Measurements from ENCODE around the gene SKIC8.

The SKIC8 gene

DNA sequence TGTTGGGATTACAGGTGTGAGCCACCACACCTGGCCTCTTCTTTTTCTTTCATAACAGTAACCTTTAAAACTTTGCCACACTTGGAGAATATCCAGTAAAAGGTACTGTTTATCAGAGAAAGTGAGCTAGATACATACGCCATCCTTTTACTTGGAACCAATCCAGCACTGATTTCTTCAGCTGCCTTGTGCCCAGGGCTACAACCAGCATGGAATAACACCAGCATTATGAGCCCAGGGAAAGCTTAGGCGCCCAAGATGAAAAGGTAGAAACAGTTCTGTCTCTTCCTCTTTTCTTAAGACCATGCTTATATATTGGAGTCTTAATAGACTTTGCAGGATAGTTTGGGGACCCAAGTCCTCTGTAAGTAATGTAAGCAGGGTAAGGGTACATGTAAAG, 8.4 kb downstream of the SKIC8 start:
- no peak for DNase-seq

DNA sequence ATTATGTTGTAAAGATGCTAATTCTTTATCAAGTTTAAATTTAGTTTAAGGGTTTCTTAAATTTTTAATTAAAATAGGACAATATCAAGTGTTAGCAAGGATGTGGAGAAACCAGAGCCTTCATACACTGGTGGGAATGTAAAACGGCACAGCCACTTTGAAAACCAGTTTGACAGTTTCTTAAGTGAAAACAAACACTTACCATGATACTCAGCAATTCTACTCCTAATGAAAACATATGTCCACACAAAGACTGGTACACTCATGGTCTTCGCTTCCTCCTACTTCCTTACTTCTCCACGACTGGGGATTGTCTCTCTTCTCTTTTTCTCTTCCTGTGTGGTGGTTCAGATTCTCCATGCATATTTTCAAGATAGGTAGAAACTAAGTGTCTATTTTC, 9.2 kb downstream of the SKIC8 start:
- DNase-seq: no peak

DNA sequence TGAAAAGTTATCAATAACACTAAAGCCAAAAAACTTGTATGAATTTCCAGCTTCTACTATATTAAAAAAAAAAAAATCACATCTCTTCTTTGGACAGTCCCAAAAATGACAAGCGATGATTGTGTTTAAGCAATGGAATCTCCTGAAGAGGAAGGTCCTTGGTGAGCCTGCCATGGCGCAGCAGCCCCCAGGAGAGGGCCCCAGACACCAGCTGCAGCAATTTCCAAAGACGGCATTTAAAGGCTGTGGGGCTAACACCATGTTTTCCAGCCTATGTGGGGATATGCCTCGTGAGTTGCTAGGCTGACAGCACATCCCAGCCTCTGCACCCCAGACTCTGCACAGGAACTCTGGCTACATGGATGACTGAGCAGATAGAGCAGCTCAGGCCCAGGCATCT, 14.7 kb downstream of the SKIC8 start:
- no peak for DNase-seq

GRCh38 chr15:78282324-78282723, 17.1 kb downstream of the SKIC8 start:
- no peak for DNase-seq

DNA sequence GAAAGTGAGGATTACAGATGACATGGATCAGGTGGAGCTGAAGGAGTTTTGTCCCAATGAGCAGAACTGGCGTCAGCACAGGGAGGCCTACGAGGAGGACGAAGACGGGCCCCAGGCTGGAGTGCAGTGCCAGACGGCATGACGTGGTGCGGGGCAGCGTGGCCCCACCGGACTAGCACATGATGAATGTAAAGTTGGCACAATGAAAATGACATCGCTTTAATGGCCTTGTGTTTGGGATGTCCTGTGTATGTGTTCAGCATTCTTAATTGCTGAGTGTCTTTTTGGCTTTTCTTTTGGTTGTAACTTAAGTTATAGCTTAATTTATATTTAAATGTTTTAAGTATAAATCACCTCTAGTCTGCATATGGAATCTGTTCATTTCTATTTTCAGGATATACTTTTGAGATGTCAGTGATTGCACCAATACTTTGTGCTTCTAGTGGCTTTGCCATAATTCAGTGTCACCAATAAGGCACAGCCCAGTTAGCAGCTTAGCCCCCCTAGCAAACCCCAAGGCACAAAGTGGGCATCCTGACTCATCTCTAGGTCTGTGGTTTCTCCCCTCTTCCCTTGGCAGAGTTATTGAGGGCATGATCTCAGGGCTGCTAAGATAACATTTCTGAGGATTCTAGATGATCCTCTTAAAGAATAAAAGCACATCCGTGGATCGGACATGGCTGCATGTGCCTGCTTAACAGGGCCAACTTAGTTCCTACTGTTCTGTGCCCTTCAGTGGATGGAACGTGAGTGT, 18.9 kb downstream of the SKIC8 start:
- DNase-seq: no peak

GRCh38 chr15:78276064-78276943, 23.1 kb downstream of the SKIC8 start:
- no peak for DNase-seq

GRCh38 chr15:78274994-78275393, 24.4 kb downstream of the SKIC8 start:
- DNase-seq: no peak

DNA sequence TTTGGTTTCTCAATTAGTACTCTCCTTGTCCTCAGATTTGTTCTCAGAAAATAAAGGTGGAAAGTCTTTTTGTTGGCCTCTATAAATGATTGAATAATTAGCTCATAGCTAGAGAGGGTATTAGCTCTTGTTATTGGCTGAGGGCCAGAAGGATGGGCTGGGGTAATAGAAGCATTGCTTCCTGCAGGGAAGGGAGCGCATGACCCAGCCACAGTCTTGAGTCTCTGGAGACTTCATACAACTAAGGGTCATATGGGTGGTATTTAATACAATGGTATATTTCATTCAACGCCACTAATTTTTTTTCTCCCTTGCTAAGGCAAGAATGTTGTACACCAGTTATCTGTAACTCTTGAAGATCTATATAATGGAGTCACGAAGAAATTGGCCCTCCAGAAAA, 26.6 kb downstream of the SKIC8 start:
- DNase-seq: no peak

- DNase-seq: no peak
Observed at GRCh38 chr15:78272316-78272715, 27.1 kb downstream of the SKIC8 start.

- DNase-seq: no peak
Observed at GRCh38 chr15:78266806-78267205, 32.6 kb downstream of the SKIC8 start.

GRCh38 chr15:78266229-78266628, 33.2 kb downstream of the SKIC8 start:
- no peak for DNase-seq

GRCh38 chr15:78265752-78266224, 33.6 kb downstream of the SKIC8 start:
- no peak for DNase-seq

- no peak for DNase-seq
Observed at GRCh38 chr15:78265137-78265460, 34.3 kb downstream of the SKIC8 start.

- DNase-seq: no peak
Observed at GRCh38 chr15:78264304-78265136, 34.9 kb downstream of the SKIC8 start, which contains the start of gene DNAJA4. TSS of gene DNAJA4 (plus strand) at chr15:78264562. CDS start at chr15:78264764, 202 bp downstream.

- no peak for DNase-seq
Observed at GRCh38 chr15:78263907-78264303, 35.5 kb downstream of the SKIC8 start.

DNA sequence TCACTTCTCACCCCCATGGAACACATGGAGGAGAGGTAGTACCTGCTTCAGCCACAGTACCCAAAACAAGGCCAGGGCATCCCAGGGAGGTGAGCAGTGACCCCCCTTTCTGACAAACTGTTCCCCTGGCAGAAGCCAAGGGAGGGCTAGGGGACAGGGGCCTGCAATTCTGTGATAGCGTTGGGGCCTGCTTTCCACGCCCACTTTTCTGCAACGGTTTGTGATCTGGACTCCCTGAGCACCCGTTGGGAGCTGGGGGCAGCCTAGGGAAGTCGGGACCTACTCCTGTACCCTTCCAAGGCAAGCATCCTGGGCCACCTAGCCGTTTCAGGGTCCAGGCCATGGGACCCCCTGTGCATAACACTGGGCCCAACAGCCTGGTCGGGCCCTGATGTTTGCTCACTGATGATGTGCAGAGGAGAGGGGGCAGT, 36.0 kb downstream of the SKIC8 start:
- DNase-seq: no peak

GRCh38 chr15:78261062-78261461, 38.3 kb downstream of the SKIC8 start:
- no peak for DNase-seq

DNA sequence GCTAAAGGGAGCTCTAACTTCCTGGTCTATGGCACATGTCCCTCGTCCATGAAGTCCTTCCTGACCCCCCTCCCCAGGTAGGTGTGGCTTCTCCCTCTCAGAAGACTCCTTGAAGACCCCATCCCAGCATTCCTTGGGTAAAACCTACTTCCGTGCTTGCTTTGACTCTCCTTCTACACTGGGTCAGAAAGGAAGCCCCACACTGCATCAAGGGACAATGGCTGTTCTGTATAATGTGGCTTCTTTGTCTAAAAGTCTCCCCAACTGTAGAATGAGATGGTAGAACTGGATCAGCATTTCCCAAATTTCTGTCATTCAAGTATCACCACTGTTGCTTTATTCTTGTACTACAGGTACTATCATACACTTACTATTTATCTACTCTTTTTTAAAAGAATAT, 38.9 kb downstream of the SKIC8 start:
- no peak for DNase-seq

DNA sequence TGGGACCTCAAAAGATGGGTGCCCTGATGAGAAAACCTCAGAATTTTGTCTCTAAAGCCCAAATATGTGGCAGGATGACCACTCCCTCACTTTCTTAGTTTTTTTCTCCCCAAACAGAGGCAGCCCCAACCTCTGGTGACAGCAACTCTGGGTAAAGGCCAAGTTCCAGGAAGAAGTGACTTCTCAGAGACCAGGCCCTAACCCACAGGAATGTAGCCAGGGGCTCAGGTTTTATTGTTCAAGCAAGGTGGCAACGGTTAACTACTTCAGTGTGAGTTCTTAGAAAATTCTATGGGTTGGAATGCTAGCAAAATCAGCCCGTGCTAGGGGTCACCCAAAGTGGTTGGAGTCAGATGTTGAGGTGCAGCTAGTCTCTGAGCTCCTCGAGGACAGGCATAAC, 40.2 kb downstream of the SKIC8 start:
- DNase-seq: no peak

GRCh38 chr15:78257681-78258080, 41.7 kb downstream of the SKIC8 start:
- DNase-seq: no peak

DNA sequence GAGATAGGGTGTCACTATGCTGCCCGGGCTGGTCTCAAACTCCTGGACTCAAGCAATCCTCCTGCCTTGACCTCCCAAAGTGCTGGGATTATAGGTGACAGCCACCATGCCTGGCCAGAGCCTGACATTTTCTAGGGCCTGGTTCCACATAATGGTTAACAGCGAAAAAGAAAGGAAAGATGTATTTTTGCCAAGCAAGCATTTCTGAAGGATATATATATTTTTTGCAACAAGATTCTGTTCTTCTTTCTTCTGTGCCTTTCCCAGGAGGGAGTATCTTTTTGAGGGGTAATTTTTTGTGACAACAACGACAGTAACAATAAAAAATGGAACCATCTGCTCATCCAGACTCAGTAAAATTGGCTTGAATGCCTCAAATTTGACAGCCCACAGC, 43.4 kb downstream of the SKIC8 start:
- DNase-seq: no peak

GRCh38 chr15:78255421-78256043, 43.9 kb downstream of the SKIC8 start:
- no peak for DNase-seq

GRCh38 chr15:78251136-78251535, 48.3 kb downstream of the SKIC8 start:
- no peak for DNase-seq

Data from NCI-H2107 (cell line).